ENCODE measurements around the gene GPR87.

GPR87 gene

GRCh38 chr3:151316267-151316991, at the start of gene GPR87:
GPR87 (minus strand) TSS chr3:151316820; CDS start chr3:151300100, 16,720 bp downstream.
- TF ChIP-seq ZFX (IDR thresholded peaks at IDR 0.05; ENCODE audit: borderline replicate concordance): no peak
- TF ChIP-seq, protein P1, sequence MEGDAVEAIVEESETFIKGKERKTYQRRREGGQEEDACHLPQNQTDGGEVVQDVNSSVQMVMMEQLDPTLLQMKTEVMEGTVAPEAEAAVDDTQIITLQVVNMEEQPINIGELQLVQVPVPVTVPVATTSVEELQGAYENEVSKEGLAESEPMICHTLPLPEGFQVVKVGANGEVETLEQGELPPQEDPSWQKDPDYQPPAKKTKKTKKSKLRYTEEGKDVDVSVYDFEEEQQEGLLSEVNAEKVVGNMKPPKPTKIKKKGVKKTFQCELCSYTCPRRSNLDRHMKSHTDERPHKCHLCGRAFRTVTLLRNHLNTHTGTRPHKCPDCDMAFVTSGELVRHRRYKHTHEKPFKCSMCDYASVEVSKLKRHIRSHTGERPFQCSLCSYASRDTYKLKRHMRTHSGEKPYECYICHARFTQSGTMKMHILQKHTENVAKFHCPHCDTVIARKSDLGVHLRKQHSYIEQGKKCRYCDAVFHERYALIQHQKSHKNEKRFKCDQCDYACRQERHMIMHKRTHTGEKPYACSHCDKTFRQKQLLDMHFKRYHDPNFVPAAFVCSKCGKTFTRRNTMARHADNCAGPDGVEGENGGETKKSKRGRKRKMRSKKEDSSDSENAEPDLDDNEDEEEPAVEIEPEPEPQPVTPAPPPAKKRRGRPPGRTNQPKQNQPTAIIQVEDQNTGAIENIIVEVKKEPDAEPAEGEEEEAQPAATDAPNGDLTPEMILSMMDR (IDR thresholded peaks at IDR 0.05): no peak
- no peak within 1 kb of the TSS for H3K27ac ChIP-seq

DNA sequence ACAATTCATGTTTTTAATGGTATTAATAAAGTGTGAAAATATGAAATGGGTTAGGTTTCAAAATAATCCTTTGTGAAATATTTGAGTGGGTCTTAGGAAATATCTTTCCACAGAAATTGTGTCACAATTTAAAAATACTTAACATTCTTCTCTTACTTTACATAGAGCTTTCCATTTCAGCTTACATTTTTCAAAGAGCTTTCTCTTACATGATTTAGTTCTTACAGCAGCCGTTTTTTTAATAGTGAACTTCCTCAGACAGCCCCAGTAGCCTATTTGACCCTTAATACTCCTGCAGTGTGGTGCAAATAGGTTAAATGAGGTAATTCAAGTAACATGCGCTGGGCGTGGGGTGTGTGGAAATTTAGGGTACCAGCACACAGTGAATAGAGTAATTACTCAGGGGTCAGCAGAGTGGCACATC, 46.1 kb upstream of the GPR87 start:
- no peak overlapping the region for H3K27ac ChIP-seq
- no peak for TF ChIP-seq ZFX (IDR thresholded peaks at IDR 0.05; ENCODE audit: borderline replicate concordance)
- TF ChIP-seq, protein P1 (IDR thresholded peaks at IDR 0.05): no peak

- TF ChIP-seq ZFX (IDR thresholded peaks at IDR 0.05; ENCODE audit: borderline replicate concordance): no peak
- TF ChIP-seq, protein P1 (IDR thresholded peaks at IDR 0.05): no peak
- no peak overlapping the region for H3K27ac ChIP-seq
These were observed 40.8 kb upstream of the GPR87 start for GRCh38 chr3:151357463-151357850.

DNA sequence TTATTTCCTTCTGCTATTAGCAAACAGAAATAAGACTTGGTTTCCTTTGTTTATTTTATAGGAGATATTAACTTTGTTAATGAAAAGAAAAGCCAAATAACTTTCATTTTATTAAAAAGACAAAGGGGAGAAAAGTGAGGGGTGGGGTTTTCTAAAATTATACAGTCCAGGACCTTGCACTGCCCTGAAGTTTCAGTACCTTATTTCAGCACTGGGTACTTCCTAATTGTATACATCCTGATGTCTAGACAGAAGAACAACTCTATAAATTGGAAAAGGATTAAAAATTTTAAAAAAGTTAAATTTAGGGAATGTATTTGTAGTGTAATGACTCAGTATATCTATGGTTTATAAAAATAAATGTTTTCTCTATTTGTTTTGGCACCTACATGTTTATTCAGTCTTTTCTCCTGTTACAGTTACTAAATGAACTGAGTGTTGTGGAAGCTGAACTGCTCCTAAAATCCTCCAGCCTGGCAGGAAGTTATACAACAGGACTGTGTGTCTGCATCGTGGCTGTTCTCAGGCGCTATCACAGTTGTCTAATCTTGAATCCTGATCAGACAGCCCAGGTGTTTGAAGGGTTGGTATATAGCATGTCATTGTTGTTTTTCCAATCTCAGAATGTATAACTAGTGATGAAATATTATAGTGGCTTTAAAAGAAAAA, 40.3 kb upstream of the GPR87 start:
- no peak overlapping the region for H3K27ac ChIP-seq
- no peak for TF ChIP-seq ZFX (IDR thresholded peaks at IDR 0.05; ENCODE audit: borderline replicate concordance)
- TF ChIP-seq, protein P1 (IDR thresholded peaks at IDR 0.05): no peak

GRCh38 chr3:151351648-151352047, 35.0 kb upstream of the GPR87 start:
- TF ChIP-seq ZFX (IDR thresholded peaks at IDR 0.05; ENCODE audit: borderline replicate concordance): no peak
- TF ChIP-seq, protein P1 (IDR thresholded peaks at IDR 0.05): no peak
- H3K27ac ChIP-seq: no peak overlapping the region

GRCh38 chr3:151351219-151351618, 34.6 kb upstream of the GPR87 start:
- H3K27ac ChIP-seq: no peak overlapping the region
- TF ChIP-seq, protein P1 (IDR thresholded peaks at IDR 0.05): no peak
- TF ChIP-seq ZFX (IDR thresholded peaks at IDR 0.05; ENCODE audit: borderline replicate concordance): no peak

- H3K27ac ChIP-seq: no peak overlapping the region
- TF ChIP-seq, protein P1 (IDR thresholded peaks at IDR 0.05): no peak
- no peak for TF ChIP-seq ZFX (IDR thresholded peaks at IDR 0.05; ENCODE audit: borderline replicate concordance)
These were observed 34.0 kb upstream of the GPR87 start for GRCh38 chr3:151350656-151351055.
